Heart left ventricle (tissue), 13 donors: ENCODE data around the gene PRSS3.
"Not testable (repeated sequence)": the region's sequence is repeated elsewhere in the genome, so short reads cannot be mapped to it uniquely, and the experiment has no call there.

Experiments used
- POLR2A ChIP-seq, 2 donors: fragments of 450-650 bp; IDR thresholded peaks; one replicate each; pipeline ENCODE4 v1.6.1; 2017; ENCODE audit warnings: antibody characterized with exemption in 2 of 2, mild to moderate bottlenecking in 2 of 2, moderate library complexity in 2 of 2
- TF ChIP-seq, protein P1 (sequence below), 12 donors: fragments of 200-600 bp; sonication (generic) in 4 of 12; IDR thresholded peaks; one replicate each; pipeline versions ENCODE4 v1.5.0 to v1.8.0; 2018 to 2022; ENCODE audit warnings: antibody characterized with exemption in 12 of 12, mild to moderate bottlenecking in 5 of 12
- donor health status: ischemic (EF 13 %, LVEDD 7.1; RV severe dilation, severe dysfunction).
- donor health status: DM: no; HTN: yes; CAD: no.
- donor health status: DM: no; HTN: no; CAD: no.
- donor health status: ischemic (EF 25% LVEDD 6.9; RV normal size, moderate dysfunction).
- donor health status: ischemic (EF 25% LVEDD 5.7; RV mildly dilated, moderate dysfunction).
- donor health status: ischemic (EF 35%, LVEDD 5.7; RV mildly dilated, moderate dysfunction).
- donor health status: nonischemic (EF 11% LVEDD 7.7; RV severe dilation, severe dysfunction).
- donor health status: DM: yes; HTN: yes; CAD: no.
- donor health status: PGD.
- donor health status: ischemic (EF 29% LVEDD 5.4; RV normal size, mild dysfunction).
- donor health status: nonischemic (EF 23%, LVEDD 6.1; RV moderate dilation, normal function).

DNA sequence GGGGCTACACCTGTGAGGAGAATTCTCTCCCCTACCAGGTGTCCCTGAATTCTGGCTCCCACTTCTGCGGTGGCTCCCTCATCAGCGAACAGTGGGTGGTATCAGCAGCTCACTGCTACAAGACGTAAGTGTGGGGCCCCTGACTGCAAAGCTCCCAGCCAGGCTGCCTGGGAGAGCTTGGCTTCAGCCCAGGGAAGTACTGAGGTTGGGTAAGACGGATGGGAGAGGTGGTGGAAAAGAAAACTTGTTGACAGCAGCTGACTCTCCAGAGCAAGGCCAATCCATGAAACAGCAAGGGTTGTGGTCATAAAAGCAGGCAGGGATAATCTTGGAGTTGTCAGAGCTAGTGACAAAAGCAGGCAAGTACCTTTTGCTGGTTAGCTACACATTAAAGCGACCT is 1.3 kb downstream of the PRSS3 start:
- not testable (repeated sequence) for TF ChIP-seq POLR2A (IDR thresholded peaks at IDR 0.05)
- TF ChIP-seq, protein P1, sequence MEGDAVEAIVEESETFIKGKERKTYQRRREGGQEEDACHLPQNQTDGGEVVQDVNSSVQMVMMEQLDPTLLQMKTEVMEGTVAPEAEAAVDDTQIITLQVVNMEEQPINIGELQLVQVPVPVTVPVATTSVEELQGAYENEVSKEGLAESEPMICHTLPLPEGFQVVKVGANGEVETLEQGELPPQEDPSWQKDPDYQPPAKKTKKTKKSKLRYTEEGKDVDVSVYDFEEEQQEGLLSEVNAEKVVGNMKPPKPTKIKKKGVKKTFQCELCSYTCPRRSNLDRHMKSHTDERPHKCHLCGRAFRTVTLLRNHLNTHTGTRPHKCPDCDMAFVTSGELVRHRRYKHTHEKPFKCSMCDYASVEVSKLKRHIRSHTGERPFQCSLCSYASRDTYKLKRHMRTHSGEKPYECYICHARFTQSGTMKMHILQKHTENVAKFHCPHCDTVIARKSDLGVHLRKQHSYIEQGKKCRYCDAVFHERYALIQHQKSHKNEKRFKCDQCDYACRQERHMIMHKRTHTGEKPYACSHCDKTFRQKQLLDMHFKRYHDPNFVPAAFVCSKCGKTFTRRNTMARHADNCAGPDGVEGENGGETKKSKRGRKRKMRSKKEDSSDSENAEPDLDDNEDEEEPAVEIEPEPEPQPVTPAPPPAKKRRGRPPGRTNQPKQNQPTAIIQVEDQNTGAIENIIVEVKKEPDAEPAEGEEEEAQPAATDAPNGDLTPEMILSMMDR (IDR thresholded peaks at IDR 0.05), result not testable (repeated sequence)
